SK-MEL-5 (cell line): ENCODE results near the gene ADRA1B. TPM values are rescaled to one million over a fixed set of nuclear protein-coding genes. Genes with fewer than 3 reads are reported as not detected.
"Not testable (repeated sequence)": the region's sequence is repeated elsewhere in the genome, so short reads cannot be mapped to it uniquely, and the experiment has no call there.

ENCODE experiments used
- DNase-seq: peaks from one replicate; pipeline ENCODE4 v3.0.0-alpha.2; 2016; ENCODE audit warnings: low read depth, low spot score
- in situ Hi-C: cut with HindIII; loops from 2 replicates; pipeline ENCODE4 v1.10.0; 2016; ENCODE audit warnings: low sequenced_read_pairs, high pct_unique_total_duplicates, low pct_unique_long_range_greater_than_20kb
- total RNA-seq: library from RNA; depleted of rRNA; stranded (reverse); fragments of >200 nt; shearing (Covaris generic); gene quantifications from 2 replicates; pipeline ENCODE4 v1.2.3, GENCODE V29; 2014

Gene ADRA1B
- total RNA-seq, 1 experiment from 2014 or later = not detected

DNA sequence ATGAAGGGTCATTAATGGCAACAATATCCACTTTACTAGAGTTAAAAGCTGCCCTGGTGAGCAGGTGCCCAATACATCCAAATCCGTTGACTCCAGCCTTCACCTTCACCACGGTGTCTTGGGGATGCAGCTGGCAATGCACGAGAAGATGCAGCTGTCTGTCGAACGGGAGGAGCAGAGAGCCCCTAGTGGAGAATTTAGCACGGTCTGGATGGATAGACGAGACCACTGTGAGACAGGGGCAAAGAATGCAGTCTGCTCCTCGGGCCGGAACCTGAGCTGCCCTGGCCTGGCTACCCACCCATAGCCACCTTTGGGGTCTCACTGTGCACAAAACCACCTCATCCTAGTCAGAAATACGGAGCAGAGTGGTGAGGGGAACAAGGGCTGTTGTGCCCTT lies 35.1 kb downstream of the ADRA1B start:
- in situ Hi-C loops = no loop called here
- DNase-seq = peak; percentile 62

DNA sequence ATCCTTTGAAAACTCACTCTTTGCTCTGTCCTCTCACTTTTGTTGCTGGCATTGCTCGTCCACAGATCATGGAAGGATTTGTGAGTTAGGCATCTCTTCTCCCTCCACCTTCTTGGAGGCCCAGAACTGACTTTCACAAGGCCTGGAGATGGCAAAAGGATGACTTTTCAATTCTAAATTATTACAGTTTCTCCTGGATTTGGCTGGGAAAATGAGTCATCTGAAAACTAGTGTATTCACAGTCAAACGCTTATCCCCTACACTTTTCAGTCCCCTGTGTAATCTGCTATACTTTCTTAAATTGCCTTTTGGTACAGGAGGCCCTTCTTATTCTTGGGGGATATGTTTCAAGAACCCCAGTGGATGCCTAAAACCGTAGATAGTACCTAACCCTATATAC lies 35.6 kb downstream of the ADRA1B start:
- no peak for DNase-seq
- in situ Hi-C loops = no loop called here

DNA sequence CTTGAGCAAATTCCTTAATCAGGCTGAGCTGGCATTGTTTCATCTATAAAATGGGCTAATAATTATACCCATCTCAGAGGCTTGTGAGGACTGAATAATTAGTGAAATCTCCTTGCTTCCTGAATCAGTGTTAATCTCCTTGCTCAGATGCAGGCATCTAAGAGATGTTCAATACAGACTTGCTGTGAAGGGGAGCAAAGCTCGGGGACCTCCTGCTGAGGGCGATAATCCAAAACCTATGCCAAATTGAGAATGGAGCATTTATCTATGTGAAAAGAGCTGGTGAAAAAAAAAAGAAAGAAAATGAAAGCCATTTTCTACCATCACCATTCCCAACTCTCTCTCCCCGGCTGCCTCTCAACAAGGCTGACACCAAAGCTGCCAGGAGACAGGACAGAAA lies 37.3 kb downstream of the ADRA1B start:
- in situ Hi-C loops = no loop called here
- no peak for DNase-seq

DNA sequence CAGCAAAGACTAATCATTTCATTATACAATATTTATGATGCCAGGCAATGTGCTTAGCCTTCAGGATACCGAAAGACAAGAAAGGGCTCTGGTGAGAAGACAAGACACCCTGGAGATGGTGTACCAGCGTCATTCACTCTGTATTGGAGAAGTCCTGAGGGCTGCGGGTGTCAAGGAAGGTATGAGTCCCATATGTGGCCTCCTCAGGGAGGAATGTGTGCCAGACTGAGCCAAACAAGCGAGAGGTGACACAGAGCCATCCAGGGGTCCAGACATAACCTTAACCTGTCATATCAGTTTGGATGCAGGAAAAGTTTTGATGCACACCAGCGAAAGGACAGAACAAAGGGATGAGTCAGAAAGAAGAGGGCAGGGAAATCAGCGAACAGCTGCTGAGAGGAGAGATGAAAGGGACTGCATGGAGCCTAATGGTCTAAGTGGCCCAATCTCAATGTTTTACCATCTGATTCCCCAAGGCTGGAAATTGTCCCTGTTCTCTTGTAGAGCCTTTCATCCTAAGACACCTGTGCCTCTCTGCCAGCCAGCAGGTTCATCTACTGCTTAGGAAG lies 38.9 kb downstream of the ADRA1B start:
- DNase-seq = no peak
- in situ Hi-C loops = no loop called here

DNA sequence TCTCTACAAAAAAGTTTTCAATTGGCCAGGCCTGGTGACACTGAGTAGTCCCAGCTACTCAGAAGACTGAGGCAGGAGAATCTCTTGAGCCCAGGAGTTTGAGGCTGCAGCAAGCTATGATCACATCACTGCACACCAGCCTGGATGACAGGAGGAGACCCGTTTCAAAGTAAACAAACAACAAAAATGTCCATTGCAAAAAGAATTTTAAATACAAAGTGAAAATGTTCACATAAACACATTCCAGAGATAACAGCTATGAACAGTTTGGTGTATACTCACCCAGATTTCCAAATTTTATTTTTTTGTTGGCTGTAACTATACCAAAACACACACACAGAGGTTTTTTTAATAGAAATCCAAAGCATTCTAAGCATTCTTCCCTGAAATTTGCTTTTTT lies 39.8 kb downstream of the ADRA1B start:
- in situ Hi-C loops = no loop called here
- DNase-seq = no peak

DNA sequence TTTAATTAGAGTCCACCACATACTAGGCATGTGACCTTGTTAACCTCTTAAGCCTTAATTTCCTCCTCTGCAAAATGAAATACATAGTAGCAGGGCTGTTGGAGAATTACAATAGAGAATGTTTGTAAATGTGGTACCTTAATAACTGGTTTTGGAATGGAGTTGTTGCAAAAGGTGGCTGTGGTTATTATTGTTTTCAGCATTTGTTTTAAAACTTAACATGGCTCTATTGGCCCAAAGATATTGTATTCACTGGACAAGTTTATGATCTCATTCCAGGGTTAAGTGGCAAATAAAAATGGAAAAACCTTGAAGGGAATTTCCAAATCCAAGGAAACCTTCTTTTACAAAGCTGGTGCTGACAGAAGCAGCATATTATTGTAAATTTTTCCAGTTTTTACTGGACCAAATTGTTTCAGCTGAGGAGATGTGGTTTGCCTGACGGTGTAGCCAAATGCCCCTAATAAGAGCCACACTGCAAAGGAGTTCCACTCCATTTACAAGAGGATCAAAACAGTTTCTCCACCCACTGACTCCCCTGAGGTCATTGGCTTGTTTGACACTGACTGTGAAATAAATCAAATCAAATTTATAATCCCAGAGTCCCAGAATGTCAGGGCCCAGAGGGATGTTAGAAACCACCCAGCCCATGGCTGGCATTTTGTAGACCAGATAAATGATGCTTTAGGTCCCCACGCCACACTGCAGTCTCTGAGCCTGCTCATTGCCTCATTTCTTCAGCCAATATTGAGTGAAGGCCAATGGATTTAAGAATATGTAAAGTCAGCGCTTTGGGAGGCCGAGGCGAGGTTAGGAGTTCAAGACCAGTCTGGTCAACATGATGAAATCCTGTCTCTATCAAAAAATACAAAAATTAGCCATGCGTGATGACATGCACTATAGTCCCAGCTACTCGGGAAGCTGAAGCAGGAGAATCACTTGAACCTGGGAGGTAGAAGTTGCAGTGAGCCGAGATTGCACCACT lies 45.2 kb downstream of the ADRA1B start:
- DNase-seq = no peak

DNA sequence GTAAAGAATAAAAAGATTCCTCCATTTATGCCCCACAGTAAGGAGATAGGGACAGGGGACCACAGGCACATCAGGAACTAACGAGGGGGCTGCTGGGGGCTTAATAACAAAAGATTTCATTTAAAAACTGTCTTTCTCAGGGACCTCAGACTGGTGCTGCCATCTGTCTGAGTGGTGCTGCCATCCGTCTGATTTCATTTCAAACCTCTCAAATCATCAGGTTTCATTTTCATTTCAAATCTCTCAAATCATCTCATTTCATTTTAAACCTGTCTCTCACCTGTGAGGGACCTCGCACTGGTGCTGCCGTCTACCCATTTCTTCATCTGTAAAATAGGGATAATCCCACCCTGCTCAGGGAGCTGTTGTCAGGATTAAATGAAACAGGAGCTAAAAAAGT lies 45.9 kb downstream of the ADRA1B start:
- in situ Hi-C loops = no loop called here
- DNase-seq = no peak

More for the DNA sequence above, 45.2 kb downstream of the ADRA1B start:
- in situ Hi-C loops = no loop called here

DNA sequence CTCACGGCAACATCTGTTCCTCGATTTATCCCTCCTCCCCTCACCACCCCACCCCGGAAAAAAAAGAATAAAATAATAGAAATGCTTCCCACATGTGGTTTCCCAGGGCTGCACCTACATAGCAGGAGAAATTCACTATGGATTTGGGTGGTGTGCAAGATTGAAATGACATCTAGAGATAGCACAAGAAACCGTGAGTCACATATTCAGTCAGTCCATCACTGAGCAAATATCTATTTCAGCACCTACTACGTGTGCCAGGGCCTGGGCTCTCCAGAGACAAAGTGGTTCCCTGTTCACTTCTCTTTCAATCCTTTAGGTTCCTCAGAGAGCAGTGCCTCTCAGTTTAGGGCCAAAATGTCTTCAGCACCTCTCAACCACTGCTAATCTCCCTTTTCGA lies 47.7 kb downstream of the ADRA1B start:
- DNase-seq = no peak
- in situ Hi-C loops = no loop called here

DNA sequence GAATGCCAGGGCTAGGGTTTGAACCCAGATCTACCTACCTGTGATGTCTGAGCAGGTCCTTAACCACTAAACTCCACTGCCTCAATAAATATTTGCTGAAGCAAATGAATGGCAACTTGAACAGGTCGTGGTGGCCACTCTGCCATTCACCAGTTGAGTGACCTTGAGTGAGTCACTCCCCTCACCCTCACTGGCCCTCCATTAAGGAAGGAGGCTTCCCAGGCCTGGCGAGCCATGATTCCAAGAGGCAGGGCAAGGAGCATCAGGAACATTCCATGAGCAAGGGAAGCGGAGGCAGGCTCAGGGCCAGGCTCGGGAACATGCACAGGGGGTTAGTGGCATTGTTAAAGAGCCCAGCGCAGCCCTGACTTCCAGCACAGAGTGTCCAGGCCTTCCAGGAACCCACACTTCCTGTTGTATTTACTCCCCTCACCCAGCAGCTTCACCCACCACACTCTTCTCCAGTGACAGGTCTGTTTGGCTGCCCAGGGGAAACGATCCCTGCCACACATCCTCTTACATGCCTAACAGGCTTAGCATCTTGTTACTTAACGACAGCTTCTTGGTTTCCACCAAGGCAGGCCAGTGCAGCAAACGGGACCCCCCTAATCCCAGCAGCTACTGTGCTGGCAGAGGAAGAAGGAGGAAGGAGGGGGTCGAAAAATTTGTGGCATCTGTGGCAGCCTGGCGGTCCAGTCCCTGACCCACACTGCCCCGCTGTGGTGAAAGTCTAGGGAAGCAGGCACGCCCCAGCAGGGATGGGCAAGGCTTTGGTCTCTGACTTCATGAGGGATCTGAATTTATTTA lies 49.0 kb downstream of the ADRA1B start:
- DNase-seq = peak; percentile 78
- in situ Hi-C loops = no loop called here

DNA sequence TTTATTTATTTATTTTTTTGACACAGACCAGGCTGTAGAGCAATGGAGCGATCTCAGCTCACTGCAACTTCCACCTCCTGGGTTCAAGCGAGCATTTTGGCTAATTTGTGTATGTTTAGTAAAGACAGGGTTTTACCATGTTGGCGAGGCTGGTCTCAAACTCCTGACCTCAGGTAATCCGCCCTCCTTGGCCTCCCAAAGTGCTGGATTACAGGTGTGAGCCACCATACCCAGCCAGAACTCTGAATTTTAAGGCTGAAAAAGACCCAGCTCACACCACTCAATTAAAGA lies 49.5 kb downstream of the ADRA1B start:
- in situ Hi-C loops = not testable (repeated sequence)

DNA sequence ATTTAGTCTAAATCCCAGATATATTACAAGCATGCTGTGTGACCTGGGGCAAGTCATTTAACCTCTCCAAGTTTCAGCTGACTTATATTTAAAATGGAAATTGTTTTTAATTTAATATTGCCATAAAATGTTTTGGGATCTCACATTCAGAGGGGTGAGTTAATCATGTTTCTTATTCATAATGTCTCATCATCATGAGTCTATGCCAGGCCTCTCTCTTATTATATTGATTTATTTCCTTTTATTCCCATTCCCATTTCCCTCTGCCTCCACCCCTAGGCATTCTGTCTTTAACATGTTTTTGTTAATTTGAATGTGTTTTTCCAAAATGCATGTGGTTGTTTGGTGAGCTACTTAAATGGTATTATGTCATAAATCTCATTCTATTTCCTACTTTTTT lies 53.7 kb downstream of the ADRA1B start:
- no peak for DNase-seq
- in situ Hi-C loops = no loop called here

More for the DNA sequence above, 49.5 kb downstream of the ADRA1B start:
- DNase-seq = not testable (repeated sequence)

DNA sequence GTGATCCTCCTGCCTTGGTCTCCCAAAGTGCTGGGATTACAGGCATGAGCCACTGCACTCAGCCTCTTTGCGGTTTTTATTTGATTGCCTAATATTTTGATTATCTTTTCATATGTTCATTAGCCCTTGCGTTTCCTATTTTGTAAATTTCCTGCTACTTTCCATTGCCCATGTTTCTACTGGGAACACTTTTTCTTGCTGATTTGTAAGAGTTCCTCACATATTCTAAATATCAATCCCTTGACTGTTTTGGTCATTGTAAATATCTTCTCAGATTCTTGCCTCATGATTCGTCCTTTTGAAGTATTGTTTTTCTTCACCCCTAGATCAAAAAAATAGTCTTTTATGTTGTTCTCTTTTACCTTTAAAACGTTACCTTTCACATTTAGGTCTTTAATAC lies 54.8 kb downstream of the ADRA1B start:
- no peak for DNase-seq

DNA sequence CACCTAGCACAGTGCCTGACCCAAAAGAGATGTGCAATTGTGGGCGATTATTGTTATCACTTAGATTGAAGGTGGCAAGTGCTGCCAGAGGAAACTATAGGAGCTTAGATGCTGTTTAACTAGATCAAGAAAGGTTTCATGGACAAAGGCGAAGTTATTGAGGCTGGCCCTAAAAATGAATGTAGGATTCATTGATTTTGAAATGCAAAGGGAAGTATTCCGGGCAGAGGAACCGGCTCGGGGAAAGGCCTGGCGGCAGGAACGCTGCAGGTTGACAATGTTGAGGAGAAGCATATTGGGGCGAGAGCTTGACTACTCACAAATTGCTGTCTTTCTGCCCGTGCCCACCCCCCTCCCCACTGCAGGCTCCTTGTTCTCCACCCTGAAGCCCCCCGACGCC lies 55.2 kb downstream of the ADRA1B start:
- DNase-seq = no peak
- in situ Hi-C loops = no loop called here

More for the DNA sequence above, 54.8 kb downstream of the ADRA1B start:
- in situ Hi-C loops = no loop called here

DNA sequence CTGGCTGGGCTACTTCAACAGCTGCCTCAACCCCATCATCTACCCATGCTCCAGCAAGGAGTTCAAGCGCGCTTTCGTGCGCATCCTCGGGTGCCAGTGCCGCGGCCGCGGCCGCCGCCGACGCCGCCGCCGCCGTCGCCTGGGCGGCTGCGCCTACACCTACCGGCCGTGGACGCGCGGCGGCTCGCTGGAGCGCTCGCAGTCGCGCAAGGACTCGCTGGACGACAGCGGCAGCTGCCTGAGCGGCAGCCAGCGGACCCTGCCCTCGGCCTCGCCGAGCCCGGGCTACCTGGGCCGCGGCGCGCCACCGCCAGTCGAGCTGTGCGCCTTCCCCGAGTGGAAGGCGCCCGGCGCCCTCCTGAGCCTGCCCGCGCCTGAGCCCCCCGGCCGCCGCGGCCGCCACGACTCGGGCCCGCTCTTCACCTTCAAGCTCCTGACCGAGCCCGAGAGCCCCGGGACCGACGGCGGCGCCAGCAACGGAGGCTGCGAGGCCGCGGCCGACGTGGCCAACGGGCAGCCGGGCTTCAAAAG lies 55.7 kb downstream of the ADRA1B start:
- DNase-seq = no peak
- in situ Hi-C loops = no loop called here

DNA sequence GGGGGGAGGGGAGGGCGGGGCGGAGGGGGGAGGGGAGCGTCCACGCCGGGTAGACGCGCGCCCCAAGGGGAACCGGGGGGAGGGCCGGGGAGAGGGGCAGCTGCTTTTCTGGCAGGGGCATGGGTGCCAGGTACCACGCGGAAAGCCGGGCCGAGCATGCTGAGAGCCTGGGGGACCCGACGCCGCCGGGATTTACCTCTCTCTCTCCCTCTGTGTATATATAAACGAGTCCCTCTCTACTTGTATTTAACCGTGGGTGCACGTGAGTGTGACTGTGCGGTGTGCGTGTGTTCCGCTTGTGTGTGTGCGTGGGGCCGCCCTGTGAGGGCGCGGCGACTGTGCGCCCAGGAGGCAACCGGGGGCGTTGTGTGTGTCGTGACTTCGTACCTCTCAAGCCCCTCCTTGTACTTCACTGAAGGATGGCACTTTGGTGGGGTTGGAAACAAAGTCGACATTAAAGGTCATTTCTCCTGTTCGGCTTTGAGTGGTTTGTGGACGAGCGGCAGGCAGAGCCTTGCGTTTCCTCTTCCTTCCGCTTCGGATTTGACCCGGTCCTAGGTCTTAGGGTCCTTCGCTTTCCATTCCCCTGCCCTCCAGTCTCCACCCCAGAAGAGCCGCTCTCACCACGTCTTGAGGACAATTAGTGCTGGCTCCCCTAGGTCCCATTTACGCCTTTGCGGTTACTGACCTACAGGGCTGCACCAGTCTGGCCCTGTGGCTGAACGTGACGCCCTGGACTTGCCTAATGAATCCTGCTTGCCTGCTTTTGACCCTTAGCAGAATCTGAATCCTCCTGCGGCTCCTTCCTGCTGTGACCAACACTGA lies 56.5 kb downstream of the ADRA1B start:
- DNase-seq = no peak
- in situ Hi-C loops = no loop called here

DNA sequence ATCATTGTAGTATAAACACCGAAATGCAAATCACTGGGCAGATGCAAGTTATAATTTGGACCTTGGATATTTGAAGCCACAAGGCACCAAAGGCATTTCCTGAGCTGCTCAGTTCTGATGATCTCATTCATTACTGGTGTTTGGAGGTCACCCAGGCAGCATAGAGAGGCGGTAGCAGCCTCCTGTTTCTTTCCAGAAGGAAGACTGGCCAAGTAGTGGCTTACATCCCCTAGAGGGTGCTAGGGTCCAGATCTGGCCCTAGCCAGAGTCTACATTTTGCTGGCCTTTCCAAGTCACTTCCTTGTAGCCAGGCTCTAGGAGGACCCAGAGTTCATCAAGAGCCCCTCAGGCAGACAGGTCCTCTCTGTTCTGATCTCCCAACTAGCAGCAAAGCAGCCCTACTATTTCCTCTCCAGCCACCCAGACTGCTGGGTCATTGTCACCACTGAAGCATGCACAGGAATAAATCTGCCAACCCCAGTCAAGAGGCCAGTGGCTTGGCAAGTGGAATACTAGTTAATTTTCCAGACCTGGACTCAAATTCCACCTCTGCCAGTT lies 59.3 kb downstream of the ADRA1B start:
- in situ Hi-C loops = no loop called here
- peak; percentile 41 for DNase-seq

DNA sequence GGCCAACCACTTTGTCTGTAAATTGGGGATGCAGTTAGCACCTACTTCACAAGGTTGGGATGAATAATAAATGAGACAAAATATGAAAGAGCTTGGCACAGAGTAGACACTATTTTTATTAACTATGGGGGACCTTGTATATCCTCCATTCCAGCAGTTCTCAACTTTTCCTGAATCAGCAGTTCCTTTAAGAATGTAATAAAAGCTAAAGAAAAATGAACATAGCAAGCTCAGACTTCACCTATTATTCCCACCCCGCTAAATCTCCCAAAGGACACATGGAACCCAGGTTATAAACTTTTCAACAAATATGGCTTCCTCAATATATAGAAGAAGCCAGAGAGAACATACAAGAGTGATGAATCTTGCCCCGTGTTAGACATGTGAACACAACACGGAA lies 60.6 kb downstream of the ADRA1B start:
- DNase-seq = no peak
- in situ Hi-C loops = no loop called here
